ENCODE measurements around the gene C19orf85.
"Not testable (repeated sequence)": the region's sequence is repeated elsewhere in the genome, so short reads cannot be mapped to it uniquely, and the experiment has no call there.

DNA sequence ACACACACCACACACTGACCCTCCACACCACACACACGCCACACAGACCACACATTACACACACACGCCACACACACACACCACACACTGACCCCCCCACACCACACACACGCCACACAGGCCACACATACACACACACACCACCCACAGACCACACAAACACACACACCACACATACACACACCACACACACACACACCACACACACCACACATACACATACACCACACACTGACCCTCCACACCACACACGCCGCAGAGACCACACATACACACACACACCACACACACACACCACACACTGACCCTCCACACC, 16.4 kb downstream of the C19orf85 start:
- not testable (repeated sequence) for TF ChIP-seq POLR2A, POLR2AphosphoS5 (IDR thresholded peaks at IDR 0.05; ENCODE audit: low read depth, low read length)
